Measurements from ENCODE around the gene RNF213.

The RNF213 gene

GRCh38 chr17:80432350-80432955, 171.8 kb downstream of the RNF213 start:
- TF ChIP-seq CTCF (IDR thresholded peaks at IDR 0.05; ENCODE audit: insufficient read depth, low read length) (no peak), REST (IDR thresholded peaks at IDR 0.05; ENCODE audit: insufficient replicate concordance, low read depth) (no peak), SPI1 (IDR thresholded peaks at IDR 0.05; ENCODE audit: borderline replicate concordance, low read depth) (no peak), POLR2AphosphoS5 (IDR thresholded peaks at IDR 0.05; ENCODE audit: low read depth) (no peak), GABPA (IDR thresholded peaks at IDR 0.05; ENCODE audit: low read depth) (no peak)
- Histone ChIP-seq H3K27ac (replicated peaks) (no peak overlapping the region), H3K27me3 (ENCODE audit: insufficient read depth, poor library complexity, severe bottlenecking) (no peaks in the 10 kb centered on the region), H3K4me3 (replicated peaks; ENCODE audit: insufficient read depth, low read length) (no peak overlapping the region)
- no peak for DNase-seq (ENCODE audit: low read depth in 1 of 2, low spot score in 1 of 2)

GRCh38 chr17:80432961-80433550, 172.4 kb downstream of the RNF213 start:
- Histone ChIP-seq H3K27me3 (ENCODE audit: insufficient read depth, poor library complexity, severe bottlenecking) (no peaks in the 10 kb centered on the region), H3K4me3 (replicated peaks; ENCODE audit: insufficient read depth, low read length) (no peak overlapping the region), H3K27ac (replicated peaks) (no peak overlapping the region)
- DNase-seq (ENCODE audit: low read depth in 1 of 2, low spot score in 1 of 2) = no peak
- TF ChIP-seq POLR2AphosphoS5 (IDR thresholded peaks at IDR 0.05; ENCODE audit: low read depth) = no peak
- TF ChIP-seq SPI1 (IDR thresholded peaks at IDR 0.05; ENCODE audit: borderline replicate concordance, low read depth) = no peak
- TF ChIP-seq GABPA (IDR thresholded peaks at IDR 0.05; ENCODE audit: low read depth) = no peak

- Histone ChIP-seq H3K27me3 (ENCODE audit: insufficient read depth, poor library complexity, severe bottlenecking) (no peaks in the 10 kb centered on the region), H3K27ac (replicated peaks) (no peak overlapping the region), H3K4me3 (replicated peaks; ENCODE audit: insufficient read depth, low read length) (no peak overlapping the region)
- DNase-seq (ENCODE audit: low read depth in 1 of 2, low spot score in 1 of 2) = no peak
- TF ChIP-seq SPI1 (IDR thresholded peaks at IDR 0.05; ENCODE audit: borderline replicate concordance, low read depth) (no peak), REST (IDR thresholded peaks at IDR 0.05; ENCODE audit: insufficient replicate concordance, low read depth) (no peak)
These were observed 173.4 kb downstream of the RNF213 start for GRCh38 chr17:80433916-80434666.

GRCh38 chr17:80437532-80437931, 176.9 kb downstream of the RNF213 start:
- TF ChIP-seq POLR2AphosphoS5 (IDR thresholded peaks at IDR 0.05; ENCODE audit: low read depth) (no peak), GABPA (IDR thresholded peaks at IDR 0.05; ENCODE audit: low read depth) (no peak), SPI1 (IDR thresholded peaks at IDR 0.05; ENCODE audit: borderline replicate concordance, low read depth) (no peak), REST (IDR thresholded peaks at IDR 0.05; ENCODE audit: insufficient replicate concordance, low read depth) (no peak), CTCF (IDR thresholded peaks at IDR 0.05; ENCODE audit: insufficient read depth, low read length) (no peak)
- no peak for DNase-seq (ENCODE audit: low read depth in 1 of 2, low spot score in 1 of 2)
- Histone ChIP-seq H3K27me3 (ENCODE audit: insufficient read depth, poor library complexity, severe bottlenecking) (no peaks in the 10 kb centered on the region), H3K4me3 (replicated peaks; ENCODE audit: insufficient read depth, low read length) (no peak overlapping the region), H3K27ac (replicated peaks) (no peak overlapping the region)
